Bronchus fibroblast of lung (primary cell): ENCODE results near the gene PRR20G. TPM values are rescaled to one million over a fixed set of nuclear protein-coding genes. Genes with fewer than 3 reads are reported as not detected.

Experiments
- total RNA-seq: library from RNA; depleted of rRNA; stranded (reverse); fragments of >200 nt; gene quantifications from 2 replicates; pipeline ENCODE4 v1.2.3, GENCODE V29; 2015

The PRR20G gene
- total RNA-seq: not detected in 2 replicates

DNA sequence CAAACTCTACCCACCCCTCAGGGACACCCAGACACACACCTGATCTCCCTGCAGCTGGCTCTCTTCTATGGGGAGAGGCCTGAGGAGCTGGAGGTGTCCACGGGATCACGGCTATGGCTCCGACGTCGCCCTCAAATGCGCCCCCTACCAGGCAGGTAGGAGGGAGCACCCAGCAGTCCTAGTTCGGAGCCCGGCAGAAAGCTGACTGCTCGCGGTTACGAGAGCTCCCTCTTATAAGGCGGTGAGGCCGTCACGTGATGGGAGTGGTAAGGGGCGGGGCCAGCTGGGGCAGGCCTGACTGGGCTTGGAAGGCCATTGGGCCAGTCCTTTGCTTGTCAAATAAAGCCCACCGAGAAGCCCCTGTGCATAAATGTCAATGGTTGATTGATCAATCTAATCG lies at the start of gene PRR20G:
TSS of gene PRR20G (minus strand) at position 207 of the 400 bp plus-strand sequence. CDS start 681 bp downstream, outside the sequence.

Other genes starting within 250 kb of the PRR20G start
- not detected in 2 replicates for gene PRR23E, start 94.9 kb downstream of the PRR20G start, total RNA-seq